Hepatic stellate cell (primary cell): ENCODE measurements around the gene VSIG2.
"Not testable (repeated sequence)": the region's sequence is repeated elsewhere in the genome, so short reads cannot be mapped to it uniquely, and the experiment has no call there.

Experiments
- DNase-seq: peaks from one replicate; pipeline ENCODE4 v3.0.0; 2011; ENCODE audit warnings: low spot score

Gene VSIG2, protein sequence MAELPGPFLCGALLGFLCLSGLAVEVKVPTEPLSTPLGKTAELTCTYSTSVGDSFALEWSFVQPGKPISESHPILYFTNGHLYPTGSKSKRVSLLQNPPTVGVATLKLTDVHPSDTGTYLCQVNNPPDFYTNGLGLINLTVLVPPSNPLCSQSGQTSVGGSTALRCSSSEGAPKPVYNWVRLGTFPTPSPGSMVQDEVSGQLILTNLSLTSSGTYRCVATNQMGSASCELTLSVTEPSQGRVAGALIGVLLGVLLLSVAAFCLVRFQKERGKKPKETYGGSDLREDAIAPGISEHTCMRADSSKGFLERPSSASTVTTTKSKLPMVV

GRCh38 chr11:124751741-124752470, at the start of gene VSIG2:
TSS of gene VSIG2 (minus strand) at chr11:124752255. CDS start at chr11:124752137, 118 bp downstream.
- DNase-seq: no peak

DNA sequence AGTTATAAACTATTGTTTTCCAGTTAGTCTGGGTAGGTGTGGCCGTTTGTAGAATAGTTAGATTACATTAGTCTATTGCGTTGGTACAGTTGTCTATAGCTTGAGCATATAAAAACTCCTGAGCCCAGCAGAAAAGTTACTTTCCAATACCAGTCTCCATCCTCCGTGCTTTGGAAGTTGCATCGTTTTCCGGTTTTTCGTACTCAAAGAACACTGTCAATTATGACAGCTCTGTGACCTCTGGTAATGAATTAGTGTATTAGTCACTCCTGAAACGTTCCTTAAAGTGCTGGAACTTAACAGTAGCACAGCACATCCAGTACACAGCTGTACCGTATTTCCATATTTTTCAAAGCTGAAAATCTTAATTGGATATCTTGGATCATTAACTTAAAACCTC, 49.0 kb upstream of the VSIG2 start:
- DNase-seq: peak; percentile 14

DNA sequence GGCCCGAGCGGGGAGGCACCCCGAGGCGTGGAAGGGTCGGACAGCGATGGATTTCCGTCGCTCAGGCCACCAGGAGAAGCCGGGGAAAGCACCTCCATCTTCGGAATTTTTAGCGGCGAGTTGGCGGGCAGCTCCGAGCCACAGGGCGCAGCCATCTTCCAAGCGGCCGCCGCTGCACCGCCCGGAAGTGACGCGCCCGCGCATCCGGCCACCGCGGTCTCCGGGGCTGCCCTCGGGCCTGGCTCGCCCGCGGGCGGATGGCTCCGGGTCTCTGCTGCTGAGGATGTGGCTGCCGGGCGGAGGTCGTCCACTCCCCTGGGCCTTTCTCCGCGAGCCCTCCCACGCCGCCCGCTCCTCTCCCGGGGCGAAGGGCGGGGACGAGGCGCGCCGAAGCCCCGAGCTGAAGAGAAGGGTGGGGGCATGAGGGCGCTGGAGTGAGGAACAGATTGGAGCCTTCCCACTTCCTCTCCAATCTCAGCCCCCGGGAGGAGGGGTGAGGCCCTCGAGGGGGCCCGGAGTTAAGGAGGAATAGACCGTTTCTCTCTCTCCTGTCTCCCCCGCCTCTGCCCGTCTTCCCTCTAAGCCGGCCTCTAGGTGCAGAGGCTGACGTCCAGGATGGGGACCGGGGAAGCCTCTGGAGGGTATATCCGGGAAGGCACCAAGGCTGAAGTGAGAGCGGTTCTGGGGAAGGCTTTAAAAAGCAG, 48.3 kb upstream of the VSIG2 start, which contains the start of gene MSANTD2:
MSANTD2 (minus strand) TSS at position 181 of the 704 bp plus-strand sequence; CDS start at position 155, 26 bp downstream.
- peak; percentile 86 for DNase-seq

DNA sequence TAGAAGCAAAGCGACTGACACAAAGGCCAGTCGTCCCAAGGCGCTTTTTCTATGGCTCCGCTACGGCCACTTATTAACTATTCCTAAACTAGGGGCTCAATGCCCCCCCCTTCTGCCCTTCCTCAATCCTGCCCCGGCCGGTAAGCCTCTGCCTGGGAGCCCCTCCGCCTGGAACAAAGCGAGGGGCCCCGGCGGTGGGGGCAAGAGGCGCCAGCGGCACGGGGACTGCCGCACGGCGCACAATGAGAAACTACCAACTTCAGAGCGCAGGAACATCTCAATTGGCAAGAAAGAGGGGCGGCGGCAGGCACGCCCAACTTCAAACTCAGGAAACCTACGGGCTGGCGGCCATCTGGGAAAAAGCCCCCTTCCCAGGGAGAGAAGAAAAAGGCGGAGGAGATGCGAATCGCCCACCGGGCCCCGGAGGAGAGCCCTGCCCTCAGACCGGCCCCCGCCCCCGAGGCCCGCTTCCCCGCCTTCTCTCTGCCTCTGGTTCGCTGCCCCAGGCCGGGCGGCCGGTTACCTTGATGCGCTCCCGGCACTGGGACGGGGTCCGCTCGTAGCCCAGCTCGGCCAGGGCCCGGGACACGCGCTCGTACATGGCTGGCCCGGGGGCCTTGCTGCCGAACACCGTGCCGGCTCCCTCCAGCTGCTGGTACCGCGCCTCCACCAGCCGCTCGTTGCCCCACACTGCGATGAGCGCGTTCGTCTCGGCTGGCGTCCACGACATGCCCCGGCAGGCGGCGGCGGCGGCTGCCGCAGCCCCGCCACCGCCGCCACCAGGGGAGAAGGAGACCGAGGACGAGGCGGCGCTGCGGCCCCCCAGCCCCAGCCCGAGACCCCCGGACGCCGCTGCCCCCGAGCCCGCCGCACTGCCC, 47.5 kb upstream of the VSIG2 start:
- DNase-seq: peak; percentile 27

DNA sequence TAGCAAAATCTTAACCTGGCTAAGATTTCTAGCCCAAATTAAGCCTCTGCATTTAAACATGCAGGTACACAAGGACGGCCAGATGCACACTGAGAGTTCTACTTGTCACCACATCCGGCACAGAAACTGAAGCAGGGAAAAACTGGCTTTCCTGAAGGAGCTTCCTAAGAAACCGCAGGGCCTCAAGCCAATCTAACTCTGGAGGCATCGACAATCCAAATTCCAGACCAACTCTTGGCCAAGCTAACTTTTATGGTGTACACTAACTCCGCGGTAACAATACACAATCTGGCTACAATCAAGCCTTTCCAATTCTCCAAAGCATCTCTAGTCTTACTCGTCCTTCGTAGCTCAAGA, 46.9 kb upstream of the VSIG2 start:
- DNase-seq: peak; percentile 56

- no peak for DNase-seq
These were observed 44.3 kb upstream of the VSIG2 start for GRCh38 chr11:124796312-124796711.

DNA sequence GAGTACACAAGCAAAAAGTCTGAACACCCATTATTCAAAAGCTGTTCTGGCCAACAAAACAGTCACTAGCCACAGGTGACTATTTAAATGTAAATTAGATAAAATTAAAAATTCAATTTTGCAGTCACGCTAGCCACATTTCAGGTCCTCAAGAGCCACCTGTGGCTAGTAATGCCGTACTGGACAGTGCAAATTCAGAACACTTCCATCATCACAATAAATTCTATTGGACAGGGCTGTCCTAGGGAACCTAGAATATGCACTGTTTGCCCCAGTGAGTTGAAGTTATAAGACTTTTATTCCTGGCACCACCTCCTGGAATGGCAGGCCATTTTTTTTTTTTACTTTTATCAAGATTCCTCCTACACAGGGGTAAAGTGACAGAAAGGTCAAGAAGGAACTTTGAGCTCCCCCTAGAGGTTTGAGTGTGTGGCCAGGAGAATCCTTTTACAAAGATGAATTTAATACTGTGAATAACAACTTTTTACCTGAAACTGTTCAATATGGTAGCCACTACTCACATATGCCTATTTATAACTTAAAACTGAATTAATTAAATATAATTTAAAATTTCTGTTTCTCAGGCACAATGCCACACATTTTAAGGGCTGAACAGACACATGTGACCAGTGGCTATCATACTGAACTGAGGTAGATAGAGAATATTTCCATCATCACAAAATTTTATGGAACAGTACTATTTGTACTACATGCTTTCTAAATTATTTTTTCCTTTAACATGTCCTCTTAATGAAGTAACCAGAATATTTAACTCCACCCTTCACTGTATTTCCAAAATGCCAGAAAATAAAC, 41.6 kb upstream of the VSIG2 start:
- peak; percentile 50 for DNase-seq

GRCh38 chr11:124791626-124792341, 39.7 kb upstream of the VSIG2 start:
- no peak for DNase-seq

DNA sequence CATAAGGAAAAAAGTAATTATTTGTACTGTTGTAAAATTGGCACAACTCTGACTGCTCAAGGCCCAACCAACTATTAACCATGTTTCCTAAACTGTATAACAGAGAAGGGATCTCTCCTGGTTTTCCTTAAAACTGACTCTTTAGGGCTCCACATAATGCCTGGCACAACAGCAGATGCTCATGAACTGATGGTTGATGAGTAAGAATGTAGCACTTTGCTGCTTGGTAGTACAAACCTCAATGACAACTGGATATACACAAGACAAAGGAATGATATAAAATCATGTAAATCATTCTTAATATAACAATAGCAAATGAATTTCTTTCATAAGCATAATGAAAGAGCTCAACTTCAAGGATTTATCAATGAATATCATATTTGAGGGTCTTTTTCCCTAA, 36.5 kb upstream of the VSIG2 start:
- no peak for DNase-seq

DNA sequence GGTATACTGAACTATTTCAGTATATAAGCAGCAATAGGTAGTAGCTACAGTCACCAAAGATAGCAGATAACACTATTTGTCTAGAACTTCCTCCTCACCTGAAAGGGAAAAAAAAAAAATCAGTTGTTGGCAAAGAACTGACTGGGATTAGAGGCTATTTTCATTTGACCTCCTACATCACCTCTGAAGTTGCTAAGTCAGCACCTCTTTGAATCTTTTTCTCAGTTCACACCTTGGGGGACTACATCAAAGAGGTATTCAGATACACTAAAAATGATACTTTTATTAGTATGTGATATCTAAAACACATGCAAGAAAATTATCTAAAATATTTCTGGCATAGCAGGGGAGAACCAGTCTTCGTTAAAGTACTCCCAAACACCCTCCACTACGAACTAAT, 32.0 kb upstream of the VSIG2 start:
- no peak for DNase-seq

GRCh38 chr11:124783002-124783401, 30.9 kb upstream of the VSIG2 start:
- DNase-seq: no peak

- DNase-seq: no peak
These were observed 27.5 kb upstream of the VSIG2 start for GRCh38 chr11:124779568-124779967.

DNA sequence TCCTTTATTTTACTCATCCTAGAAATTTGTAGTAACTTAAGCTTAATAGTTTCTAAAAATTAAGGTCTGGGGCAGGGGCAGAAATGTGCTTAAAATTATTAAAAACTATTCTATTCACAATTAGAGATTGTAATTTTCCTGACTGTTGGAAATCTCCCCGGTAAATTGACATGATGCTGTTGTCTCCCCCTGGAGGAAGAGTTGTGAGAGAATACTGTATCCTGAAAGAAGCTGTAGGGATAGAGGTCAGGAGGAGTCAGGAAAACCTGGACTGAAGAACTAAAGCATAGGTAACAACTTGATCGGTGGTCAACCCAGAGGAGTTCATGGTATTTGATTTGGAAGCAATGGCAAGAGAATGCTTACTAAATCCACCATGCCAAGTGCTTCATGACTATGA, 26.2 kb upstream of the VSIG2 start:
- DNase-seq: no peak

DNA sequence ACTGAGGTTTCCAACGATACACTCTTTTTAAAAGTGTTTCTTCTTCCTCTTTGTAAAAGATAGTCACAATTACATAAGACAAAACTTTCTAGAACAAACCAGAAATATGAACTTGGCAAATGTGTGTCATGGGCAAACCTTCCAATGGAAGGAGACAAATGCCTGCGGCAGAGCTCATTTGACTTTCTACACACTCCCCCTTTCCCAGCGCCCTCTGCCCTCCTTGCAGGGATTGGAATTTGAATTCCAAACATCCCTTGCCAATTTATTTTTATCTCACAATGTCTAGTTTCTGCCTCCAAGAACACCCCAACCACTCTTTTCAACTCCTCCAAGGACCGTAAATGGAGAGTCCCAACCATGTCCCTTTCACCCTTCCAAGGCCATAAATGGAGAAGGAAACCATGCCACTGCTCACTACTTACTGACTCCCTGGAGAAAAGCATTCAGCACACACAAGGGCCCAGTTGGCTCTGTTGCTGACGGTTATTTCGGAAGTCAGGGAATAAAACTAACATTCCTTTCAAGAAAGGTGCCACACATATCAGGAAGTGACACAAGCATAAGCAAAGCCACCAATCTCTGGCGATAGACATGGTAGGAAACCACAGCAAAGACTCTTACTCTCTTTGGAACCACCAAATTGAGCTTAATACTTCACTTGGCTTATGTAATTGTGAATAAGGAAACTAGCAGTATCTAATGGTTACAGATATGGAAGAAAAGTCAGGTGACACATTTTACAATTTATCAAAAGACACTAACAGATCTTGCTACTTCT, 25.0 kb upstream of the VSIG2 start:
- peak; percentile 31 for DNase-seq

DNA sequence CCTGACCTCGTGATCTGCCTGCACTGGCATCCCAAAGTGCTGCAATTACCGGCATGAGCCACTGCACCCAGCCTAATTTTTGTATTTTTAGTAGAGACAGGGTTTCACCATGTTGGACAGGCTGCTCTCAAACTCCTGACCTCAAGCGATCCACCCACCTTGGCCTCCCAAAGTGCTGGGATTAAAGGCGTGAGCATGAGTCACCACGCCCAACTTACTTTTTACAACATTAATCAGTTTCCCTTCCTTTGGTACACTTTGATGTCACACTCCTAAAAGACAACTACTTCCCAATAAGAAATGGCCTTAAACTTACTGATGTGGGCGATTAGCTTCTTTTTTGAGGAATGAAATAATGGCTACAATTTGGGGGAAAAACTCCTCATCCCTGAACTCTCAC, 18.9 kb upstream of the VSIG2 start:
- DNase-seq: not testable (repeated sequence)

GRCh38 chr11:124769806-124770774, 18.0 kb upstream of the VSIG2 start:
- peak; percentile 16 for DNase-seq

DNA sequence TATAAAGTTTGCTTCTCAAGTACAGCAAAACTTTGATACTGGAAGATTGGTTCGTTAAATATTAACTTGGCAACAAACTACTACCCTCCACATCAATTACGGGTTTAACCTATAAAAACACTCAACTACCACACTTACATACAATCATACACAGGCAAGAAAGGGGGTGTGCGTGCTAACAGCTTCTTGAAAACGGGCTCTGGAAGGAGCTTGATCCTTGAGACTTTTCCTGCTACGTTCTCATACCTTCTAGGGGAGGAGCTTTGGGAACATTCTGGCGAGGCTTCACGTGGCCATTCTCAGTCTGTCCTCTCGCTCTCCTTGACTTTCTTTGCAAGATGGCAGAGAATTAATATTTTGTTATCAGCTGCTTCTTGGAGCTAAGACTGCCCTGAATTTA, 16.9 kb upstream of the VSIG2 start:
- DNase-seq: no peak

GRCh38 chr11:124766156-124766555, 14.1 kb upstream of the VSIG2 start:
- no peak for DNase-seq
